Fibroblast of villous mesenchyme (primary cell): Measurements from ENCODE around the gene DYNC1LI1. TPM values are rescaled to one million over a fixed set of nuclear protein-coding genes. Genes with fewer than 3 reads are reported as not detected.

Experiments used
- DNase-seq: peaks from one replicate; pipeline ENCODE4 v3.0.0-alpha.2; 2010; ENCODE audit warnings: low read depth
- H3K4me3 ChIP-seq: 2 replicates; pipeline ENCODE4 v1.5.1; 2011; ENCODE audit warnings: low read depth, mild to moderate bottlenecking, low read length
- total RNA-seq: library from RNA; depleted of rRNA; stranded (reverse); fragments of >200 nt; gene quantifications from 2 replicates; pipeline ENCODE4 v1.2.3, GENCODE V29; 2012
- TF ChIP-seq, protein P1 (sequence below): IDR thresholded peaks from 2 replicates; pipeline ENCODE4 v1.5.1; 2012; ENCODE audit warnings: low read depth, mild to moderate bottlenecking, low read length; ENCODE audit not compliant: insufficient read depth

DYNC1LI1 gene
- total RNA-seq, 1 donor, result 50.1 TPM

DNA sequence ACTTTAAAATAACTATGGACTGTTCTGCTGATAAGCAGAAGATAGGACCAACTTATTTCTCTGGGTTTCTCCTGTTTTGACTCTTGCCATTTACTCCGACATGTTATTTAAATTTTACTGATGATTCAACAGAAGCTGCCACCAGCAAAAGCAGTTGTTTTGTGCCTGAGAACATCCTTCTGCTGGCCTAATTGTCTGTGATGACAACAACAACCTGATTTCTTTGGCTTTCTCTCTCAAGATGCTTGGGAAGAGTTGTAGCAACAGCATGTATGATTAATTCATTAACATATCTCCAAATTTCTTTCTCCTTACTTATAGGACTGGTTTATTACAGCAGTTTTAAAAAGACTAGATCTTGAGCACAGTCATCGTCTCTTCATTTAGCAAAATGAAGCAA, 36.9 kb upstream of the DYNC1LI1 start:
- TF ChIP-seq, protein P1, sequence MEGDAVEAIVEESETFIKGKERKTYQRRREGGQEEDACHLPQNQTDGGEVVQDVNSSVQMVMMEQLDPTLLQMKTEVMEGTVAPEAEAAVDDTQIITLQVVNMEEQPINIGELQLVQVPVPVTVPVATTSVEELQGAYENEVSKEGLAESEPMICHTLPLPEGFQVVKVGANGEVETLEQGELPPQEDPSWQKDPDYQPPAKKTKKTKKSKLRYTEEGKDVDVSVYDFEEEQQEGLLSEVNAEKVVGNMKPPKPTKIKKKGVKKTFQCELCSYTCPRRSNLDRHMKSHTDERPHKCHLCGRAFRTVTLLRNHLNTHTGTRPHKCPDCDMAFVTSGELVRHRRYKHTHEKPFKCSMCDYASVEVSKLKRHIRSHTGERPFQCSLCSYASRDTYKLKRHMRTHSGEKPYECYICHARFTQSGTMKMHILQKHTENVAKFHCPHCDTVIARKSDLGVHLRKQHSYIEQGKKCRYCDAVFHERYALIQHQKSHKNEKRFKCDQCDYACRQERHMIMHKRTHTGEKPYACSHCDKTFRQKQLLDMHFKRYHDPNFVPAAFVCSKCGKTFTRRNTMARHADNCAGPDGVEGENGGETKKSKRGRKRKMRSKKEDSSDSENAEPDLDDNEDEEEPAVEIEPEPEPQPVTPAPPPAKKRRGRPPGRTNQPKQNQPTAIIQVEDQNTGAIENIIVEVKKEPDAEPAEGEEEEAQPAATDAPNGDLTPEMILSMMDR, result no peak

GRCh38 chr3:32606960-32607359, 36.3 kb upstream of the DYNC1LI1 start:
- TF ChIP-seq, protein P1, result no peak
- H3K4me3 ChIP-seq, result no peak overlapping the region
- no peak for DNase-seq

More for the DNA sequence above, 36.9 kb upstream of the DYNC1LI1 start:
- H3K4me3 ChIP-seq, result no peak overlapping the region
- DNase-seq, result no peak

GRCh38 chr3:32606277-32606676, 35.6 kb upstream of the DYNC1LI1 start:
- TF ChIP-seq, protein P1, result no peak
- no peak for DNase-seq
- H3K4me3 ChIP-seq, result no peak overlapping the region

DNA sequence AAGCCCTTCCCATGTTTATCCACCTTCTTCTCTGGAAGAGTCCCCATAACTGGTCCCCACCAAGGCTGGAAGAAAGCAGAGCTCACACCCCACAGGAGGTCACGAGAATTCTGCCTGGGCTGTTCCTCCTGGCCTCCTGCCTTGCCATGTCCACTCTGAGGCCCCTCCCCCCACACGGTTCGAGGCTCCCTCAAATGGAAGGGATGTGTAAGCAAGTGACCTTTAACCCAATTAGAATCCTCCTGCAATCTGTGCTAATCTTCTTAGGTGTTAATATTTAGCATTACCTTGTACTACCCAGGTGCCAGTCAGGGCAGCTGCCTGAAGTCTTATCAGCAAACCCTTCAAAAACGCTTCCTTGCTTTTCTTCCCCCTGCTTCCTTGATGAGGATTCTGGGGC, 32.4 kb upstream of the DYNC1LI1 start:
- H3K4me3 ChIP-seq, result no peak overlapping the region
- DNase-seq, result no peak
- TF ChIP-seq, protein P1, result no peak

DNA sequence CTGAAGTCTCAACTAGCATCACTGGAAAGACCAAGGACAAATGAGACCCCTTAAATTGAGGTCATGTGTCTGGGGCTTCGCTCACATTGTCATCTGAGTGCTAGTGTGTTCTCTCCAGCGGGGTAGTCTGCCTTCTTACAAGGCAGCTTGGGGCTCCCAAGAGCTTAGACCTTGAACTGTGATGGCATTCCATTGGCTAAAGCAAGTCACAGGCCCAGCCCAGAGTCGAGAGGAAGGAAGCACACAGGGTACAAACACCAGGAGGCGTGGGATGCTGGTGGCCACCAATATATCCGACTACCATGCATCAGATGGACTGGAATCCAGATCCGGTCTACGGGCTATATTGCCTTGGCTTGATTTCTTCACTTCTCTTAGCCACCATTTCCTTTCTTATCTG, 31.5 kb upstream of the DYNC1LI1 start:
- TF ChIP-seq, protein P1, result no peak
- DNase-seq, result no peak
- no peak overlapping the region for H3K4me3 ChIP-seq

DNA sequence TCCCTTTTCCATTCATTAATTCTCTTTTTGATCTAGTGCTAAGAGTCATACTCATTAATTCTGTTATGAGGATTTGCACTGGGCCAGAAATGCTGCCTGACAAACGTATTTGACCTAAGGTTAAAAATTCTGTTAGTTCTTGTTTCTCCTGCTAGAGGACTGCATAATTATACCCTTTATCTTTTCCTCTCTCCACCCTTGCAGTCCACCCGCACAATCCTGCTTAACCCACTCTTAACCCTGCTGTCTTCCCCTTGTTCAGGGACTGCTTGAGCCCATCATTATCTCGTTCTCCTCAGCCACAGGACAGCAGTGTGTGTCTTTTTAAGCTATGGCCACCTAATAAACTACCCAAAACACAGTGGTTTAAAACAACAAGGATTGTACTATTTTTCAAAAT, 31.1 kb upstream of the DYNC1LI1 start:
- TF ChIP-seq, protein P1, result no peak
- no peak for DNase-seq
- no peak overlapping the region for H3K4me3 ChIP-seq

GRCh38 chr3:32597656-32598055, 27.0 kb upstream of the DYNC1LI1 start:
- TF ChIP-seq, protein P1, result no peak
- H3K4me3 ChIP-seq, result no peak overlapping the region
- no peak for DNase-seq
